NCI-H2227 (cell line): ENCODE measurements around the gene ZNF619.
A peak's percentile ranks its signal among the peaks of the same experiment; 100 is the strongest.

ENCODE experiments used
- DNase-seq: peaks from one replicate; lab custom pipeline; 2025; ENCODE audit not compliant: unreplicated experiment; lab: John Stamatoyannopoulos, UW

The ZNF619 gene

DNA sequence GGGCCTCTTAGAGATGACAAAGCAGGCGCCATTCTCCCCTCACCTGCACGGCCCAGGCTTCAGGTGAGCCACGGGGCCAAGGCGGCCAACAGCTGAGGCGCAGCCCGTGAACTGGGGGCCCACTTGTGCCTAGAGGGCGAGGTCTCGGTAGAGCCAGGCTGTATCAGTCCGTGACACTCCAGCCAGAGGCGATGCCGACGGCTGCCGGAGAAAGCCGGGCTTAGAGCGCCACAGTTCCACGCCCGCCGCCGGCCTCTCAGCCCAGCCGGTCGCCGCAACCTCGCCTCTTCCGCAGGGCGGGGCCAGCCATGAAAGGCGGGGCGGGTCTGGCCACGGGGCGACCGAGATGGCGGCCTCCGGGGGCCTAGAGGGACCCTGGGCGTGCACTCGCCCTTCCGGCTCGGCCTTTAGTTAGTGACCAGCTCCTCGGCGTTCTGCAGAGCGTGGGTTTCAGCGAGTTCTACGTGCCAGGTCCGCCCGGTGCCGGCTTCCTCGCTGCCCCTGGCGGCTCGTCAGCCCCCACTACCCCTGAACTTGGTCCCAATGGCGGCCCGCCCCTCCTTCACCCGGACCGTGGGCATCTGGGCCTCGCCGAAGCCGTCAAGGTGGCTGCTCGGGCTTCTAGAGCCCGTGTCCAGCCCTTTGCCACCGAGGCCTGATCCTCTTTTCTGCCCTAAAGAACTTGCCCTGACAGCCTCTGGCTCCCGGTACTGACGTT is 47.8 kb downstream of the ZNF619 start, which contains the start of gene ZNF621:
ZNF621 (plus strand) TSS at position 393 of the 718 bp plus-strand sequence. CDS start 881 bp downstream, outside the sequence.
- peak; percentile 88 for DNase-seq

DNA sequence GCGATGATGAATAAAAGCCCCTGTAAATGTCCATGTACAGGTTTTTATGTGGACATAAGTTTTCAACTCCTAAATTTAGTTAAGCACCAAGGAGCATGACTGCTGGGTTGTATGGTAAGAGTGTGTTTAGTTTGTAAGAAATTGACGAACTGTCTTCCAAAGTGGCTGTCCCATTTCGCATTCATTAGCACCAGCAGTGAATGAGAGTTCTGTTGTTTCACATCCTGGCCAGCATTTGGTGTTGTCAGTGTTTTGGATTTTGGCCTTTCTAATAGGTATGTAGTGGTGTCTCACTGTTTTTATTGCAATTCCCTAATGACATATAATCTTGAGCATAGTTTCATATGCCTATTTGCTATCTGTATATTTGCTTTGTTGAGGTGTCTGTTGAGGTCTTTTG is 51.5 kb downstream of the ZNF619 start:
- DNase-seq, result no peak

- DNase-seq, result no peak
Observed at GRCh38 chr3:40532252-40532651, 55.3 kb downstream of the ZNF619 start.

DNA sequence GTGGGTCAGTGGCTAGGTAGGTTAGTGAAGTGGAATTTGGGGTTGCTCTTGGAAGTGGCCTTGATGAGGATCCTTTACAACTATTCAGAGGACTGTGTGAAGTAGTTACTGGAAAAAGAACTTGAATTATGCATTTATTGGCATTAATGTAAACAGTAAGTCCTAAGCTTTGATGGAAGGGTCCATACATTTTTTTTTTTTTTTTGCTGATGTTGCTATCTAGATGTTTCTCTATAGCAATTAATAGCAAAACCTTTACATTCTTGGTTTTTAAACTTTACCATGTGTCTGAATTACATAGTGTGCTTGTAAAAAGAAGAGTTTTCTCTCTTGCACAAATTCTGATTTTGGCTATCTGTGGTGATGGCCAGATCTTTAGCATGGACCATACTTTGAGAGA is 57.4 kb downstream of the ZNF619 start:
- no peak for DNase-seq
